ENCODE data around the gene C11orf71. TPM values are rescaled to one million over a fixed set of nuclear protein-coding genes. Genes with fewer than 3 reads are reported as not detected.

The C11orf71 gene
- 1.4 and 5.8 TPM in 2 replicates for total RNA-seq

GRCh38 chr11:114400216-114400914 is at the start of gene C11orf71, which contains the start of gene RBM7:
Gene C11orf71 (minus strand): TSS chr11:114400511. CDS start chr11:114400331, 180 bp downstream.
Gene RBM7 (plus strand): TSS chr11:114400666. CDS start chr11:114400672, 6 bp downstream.

DNA sequence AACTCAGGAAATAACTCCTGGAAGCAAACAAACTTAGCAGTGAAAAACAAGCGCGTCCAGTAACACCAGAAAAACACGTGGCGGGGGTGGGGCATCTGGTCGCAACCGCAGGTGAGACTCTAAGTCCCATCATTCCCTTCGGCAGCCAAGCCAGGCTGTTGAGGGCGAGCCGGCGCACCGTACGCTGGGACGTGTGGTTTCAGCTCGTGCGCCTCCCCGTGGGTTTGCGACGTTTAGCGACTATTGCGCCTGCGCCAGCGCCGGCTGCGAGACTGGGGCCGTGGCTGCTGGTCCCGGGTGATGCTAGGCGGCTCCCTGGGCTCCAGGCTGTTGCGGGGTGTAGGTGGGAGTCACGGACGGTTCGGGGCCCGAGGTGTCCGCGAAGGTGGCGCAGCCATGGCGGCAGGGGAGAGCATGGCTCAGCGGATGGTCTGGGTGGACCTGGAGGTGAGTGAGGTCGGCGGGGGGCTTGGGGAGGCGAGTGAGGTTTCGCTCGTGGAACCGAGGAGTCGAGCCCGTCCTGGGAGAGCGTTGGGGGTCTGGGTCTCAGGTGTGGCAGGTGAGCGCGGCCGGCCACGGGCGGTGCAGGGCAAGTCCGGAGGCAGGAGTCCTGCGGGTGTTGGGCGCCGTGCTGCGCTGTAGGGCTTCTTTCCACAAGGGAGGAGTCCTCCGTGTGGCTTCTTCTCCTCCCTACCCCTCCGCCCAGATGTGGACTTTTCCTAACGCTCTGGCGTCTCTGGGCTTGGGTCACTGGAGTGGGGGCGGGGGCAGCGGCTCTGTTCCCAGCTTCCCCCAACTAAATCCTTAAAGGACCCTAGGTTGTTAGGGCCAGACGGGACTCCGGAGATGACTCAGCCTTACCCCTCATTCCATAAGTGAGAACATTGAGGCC is 39.2 kb upstream of the C11orf71 start, which contains the start of gene REXO2:
REXO2 (plus strand) TSS at position 239 of the 892 bp plus-strand sequence; CDS start at position 301, 62 bp downstream.

Other genes with a start within 250 kb of the C11orf71 start
- gene NNMT, start 104.1 kb downstream of the C11orf71 start, total RNA-seq = 1,325 and 1,634 TPM in 2 replicates
- 12.7 and 15.6 TPM in 2 replicates for gene RBM7, start 155 bp upstream of the C11orf71 start, total RNA-seq
- 188 and 222 TPM in 2 replicates for gene REXO2, start 39.0 kb upstream of the C11orf71 start, total RNA-seq
- not detected in 2 replicates for gene NXPE1, start 159.4 kb upstream of the C11orf71 start, total RNA-seq
- not detected in 2 replicates for gene NXPE4, start 195.3 kb upstream of the C11orf71 start, total RNA-seq

Measured in pericardium fibroblast (primary cell).